ENCODE results near the gene SEMA5A. TPM values are rescaled to one million over a fixed set of nuclear protein-coding genes. Genes with fewer than 3 reads are reported as not detected.
A peak's percentile ranks its signal among the peaks of the same experiment; 100 is the strongest.

SEMA5A gene
- total and polyA plus RNA-seq, 8 donors = 18.2 to 29.5 (median 20.8) TPM

DNA sequence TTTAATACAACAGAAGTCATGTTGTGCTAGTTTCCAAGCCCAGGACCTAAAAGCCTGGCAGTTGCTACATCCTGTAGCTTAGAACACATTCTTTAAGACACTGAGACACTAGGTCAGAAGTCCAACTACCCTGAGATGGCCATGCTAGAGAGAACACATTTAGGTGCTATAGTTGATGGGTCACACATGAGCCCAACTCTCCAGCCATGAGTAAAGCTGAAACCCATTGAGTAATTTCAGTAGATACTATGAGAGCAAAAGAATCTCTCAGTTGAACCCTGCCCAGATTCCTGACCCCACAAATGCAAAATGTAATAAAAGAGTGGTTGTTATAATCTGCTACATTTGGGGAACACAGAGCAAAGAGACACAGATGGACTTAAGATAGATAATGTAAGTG, 164.4 kb downstream of the SEMA5A start:
- Histone ChIP-seq H3K9me3 (no peaks in the 10 kb centered on the region), H3K4me1 (no peaks in the 10 kb centered on the region), H3K27me3 (no peaks in the 10 kb centered on the region), H3K4me3 (no peak overlapping the region), H3K27ac (no peak overlapping the region), H3K36me3 (no peaks in the 10 kb centered on the region)
- DNase-seq (no peak), ATAC-seq (no peak)
- intact Hi-C loops (cut with DNase I) = no loop called here
- TF ChIP-seq, protein P1, sequence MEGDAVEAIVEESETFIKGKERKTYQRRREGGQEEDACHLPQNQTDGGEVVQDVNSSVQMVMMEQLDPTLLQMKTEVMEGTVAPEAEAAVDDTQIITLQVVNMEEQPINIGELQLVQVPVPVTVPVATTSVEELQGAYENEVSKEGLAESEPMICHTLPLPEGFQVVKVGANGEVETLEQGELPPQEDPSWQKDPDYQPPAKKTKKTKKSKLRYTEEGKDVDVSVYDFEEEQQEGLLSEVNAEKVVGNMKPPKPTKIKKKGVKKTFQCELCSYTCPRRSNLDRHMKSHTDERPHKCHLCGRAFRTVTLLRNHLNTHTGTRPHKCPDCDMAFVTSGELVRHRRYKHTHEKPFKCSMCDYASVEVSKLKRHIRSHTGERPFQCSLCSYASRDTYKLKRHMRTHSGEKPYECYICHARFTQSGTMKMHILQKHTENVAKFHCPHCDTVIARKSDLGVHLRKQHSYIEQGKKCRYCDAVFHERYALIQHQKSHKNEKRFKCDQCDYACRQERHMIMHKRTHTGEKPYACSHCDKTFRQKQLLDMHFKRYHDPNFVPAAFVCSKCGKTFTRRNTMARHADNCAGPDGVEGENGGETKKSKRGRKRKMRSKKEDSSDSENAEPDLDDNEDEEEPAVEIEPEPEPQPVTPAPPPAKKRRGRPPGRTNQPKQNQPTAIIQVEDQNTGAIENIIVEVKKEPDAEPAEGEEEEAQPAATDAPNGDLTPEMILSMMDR (IDR thresholded peaks at IDR 0.05) = no peak

GRCh38 chr5:9380109-9380508, 165.8 kb downstream of the SEMA5A start:
- H3K4me1 ChIP-seq = no peaks in the 10 kb centered on the region
- no peaks in the 10 kb centered on the region for H3K36me3 ChIP-seq
- intact Hi-C loops (cut with DNase I) = no loop called here
- ATAC-seq = peak; percentile 52
- no peaks in the 10 kb centered on the region for H3K9me3 ChIP-seq
- no peak for DNase-seq
- H3K27ac ChIP-seq = no peak overlapping the region
- no peaks in the 10 kb centered on the region for H3K27me3 ChIP-seq
- TF ChIP-seq, protein P1 (IDR thresholded peaks at IDR 0.05) = no peak
- no peak overlapping the region for H3K4me3 ChIP-seq

DNA sequence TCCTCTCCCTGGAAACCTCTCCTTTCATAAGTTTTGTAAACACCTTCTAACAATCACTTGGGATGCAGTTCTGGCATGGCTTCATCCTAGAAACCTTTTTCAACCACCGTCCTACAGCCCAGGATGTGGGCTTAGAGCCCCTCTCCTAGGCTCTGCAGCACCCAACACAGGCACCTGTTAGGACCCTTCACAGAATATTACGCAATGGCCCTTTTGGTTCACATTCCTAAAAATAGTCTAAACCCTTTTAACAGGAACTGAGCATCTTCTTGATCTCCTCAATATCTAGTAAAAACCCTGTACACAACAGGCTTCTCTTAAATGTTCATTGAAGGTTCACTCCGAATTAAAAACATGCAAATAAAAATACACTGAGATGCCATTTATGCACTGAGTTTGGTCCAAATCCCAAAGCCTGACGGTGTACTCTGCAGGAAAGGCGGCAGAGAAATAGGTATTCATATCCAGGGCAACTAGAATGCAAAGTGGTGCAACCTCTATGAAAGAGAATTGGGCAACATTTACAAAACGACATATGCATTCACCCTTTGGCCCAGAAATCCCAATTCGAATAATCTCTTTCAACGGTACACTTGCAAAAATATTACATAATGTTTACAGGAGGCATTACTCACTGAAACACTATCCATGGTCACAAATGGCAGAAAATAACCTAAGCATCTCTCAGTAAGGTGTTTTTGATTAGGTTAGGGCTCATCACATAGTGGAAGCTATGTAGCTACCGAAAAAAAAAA, 169.3 kb downstream of the SEMA5A start:
- no peak for DNase-seq
- no peak for ATAC-seq
- no peaks in the 10 kb centered on the region for H3K36me3 ChIP-seq
- no peaks in the 10 kb centered on the region for H3K4me1 ChIP-seq
- H3K27ac ChIP-seq = no peak overlapping the region
- H3K27me3 ChIP-seq = no peaks in the 10 kb centered on the region
- H3K9me3 ChIP-seq = no peaks in the 10 kb centered on the region
- TF ChIP-seq, protein P1 (IDR thresholded peaks at IDR 0.05) = no peak
- intact Hi-C loops (cut with DNase I) = no loop called here
- no peak overlapping the region for H3K4me3 ChIP-seq

DNA sequence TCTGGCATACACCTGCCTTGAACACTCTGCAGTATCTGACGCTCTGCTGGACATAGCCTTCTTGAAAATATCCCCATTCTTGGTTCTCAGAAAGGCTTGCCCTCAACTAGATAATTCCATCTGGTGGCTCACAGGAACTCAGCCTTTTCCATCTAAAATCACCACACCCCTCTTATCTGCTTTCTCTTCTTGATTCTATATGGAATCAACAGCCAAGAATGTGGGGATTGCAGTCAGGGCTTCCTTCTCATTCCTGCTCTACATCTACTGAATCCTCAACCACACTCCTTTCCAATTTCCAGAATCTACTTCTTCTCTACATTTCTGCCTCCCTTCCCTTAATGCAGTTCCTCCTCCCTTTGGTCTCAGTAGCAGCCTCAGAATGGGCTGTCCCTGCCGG, 170.1 kb downstream of the SEMA5A start:
- Histone ChIP-seq H3K9me3 (no peaks in the 10 kb centered on the region), H3K36me3 (no peaks in the 10 kb centered on the region), H3K4me3 (no peak overlapping the region), H3K4me1 (no peaks in the 10 kb centered on the region), H3K27ac (no peak overlapping the region), H3K27me3 (no peaks in the 10 kb centered on the region)
- DNase-seq (no peak), ATAC-seq (no peak)
- TF ChIP-seq, protein P1 (IDR thresholded peaks at IDR 0.05) = no peak
- intact Hi-C loops (cut with DNase I) = no loop called here

DNA sequence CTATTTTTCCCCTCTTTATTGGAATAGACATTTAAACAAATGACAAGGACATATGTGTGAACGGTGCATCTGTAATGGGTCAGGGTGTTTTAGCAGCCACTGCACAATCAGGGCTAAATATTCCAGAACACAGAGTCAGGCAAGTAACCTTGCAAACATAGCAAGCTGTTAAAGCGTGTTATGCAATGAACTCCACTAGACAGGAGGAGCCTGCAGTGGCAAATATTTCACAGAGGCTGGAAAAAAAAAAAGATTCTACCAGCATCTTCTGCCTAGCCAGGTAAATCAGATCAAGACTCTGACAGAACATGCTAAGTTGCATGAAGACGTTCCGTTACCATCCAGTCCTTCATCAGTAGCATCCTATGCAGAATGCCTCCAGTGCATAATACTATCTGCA, 171.8 kb downstream of the SEMA5A start:
- TF ChIP-seq, protein P1 (IDR thresholded peaks at IDR 0.05) = no peak
- Histone ChIP-seq H3K4me1 (no peaks in the 10 kb centered on the region), H3K4me3 (no peak overlapping the region), H3K27ac (no peak overlapping the region), H3K9me3 (no peaks in the 10 kb centered on the region), H3K36me3 (no peaks in the 10 kb centered on the region), H3K27me3 (no peaks in the 10 kb centered on the region)
- no peak for DNase-seq
- ATAC-seq = peak; percentile 31
- intact Hi-C loops (cut with DNase I) = no loop called here
